DND-41 (cell line): ENCODE results near the gene JAGN1.

ENCODE experiments used
- CTCF ChIP-seq: IDR thresholded peaks from 2 replicates; pipeline ENCODE4 v1.5.1; 2012; ENCODE audit warnings: borderline replicate concordance, low read length, moderate library complexity, mild to moderate bottlenecking; ENCODE audit not compliant: poor library complexity, severe bottlenecking; ENCODE audit errors: extremely low read depth
- EZH2 ChIP-seq: IDR thresholded peaks from 3 replicates; pipeline ENCODE4 v1.6.1; 2012; ENCODE audit warnings: borderline replicate concordance, low read depth, mild to moderate bottlenecking, moderate library complexity, low read length, inconsistent platforms; ENCODE audit not compliant: severe bottlenecking

- TF ChIP-seq CTCF (no peak), EZH2 (no peak)
Observed at GRCh38 chr3:9916346-9916733, 25.9 kb downstream of the JAGN1 start.
